ENCODE data around the gene UTF1.
"Not testable (repeated sequence)": the region's sequence is repeated elsewhere in the genome, so short reads cannot be mapped to it uniquely, and the experiment has no call there.

The UTF1 gene

DNA sequence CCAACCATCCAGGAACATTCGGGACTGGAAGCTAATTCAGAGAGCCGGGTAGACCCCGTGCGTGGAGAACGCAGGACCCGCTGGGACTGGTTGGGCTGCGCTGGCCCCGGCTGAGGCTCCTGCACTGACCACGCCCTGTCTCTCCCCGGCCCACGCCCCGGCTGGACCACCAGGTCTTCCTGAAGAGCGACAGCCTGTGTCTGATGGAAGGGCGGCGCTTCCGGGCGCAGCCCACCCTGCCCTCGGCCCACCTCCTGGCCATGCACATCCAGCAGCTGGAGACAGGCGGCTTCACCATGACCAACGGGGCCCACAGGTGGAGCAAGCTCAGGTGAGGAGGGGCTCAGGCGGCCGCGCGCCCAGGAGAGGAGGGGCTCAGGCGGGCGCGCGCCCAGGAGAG is 10.2 kb upstream of the UTF1 start:
- H3K4me3 ChIP-seq (ENCODE audit: low read depth, low read length): no peak overlapping the region
- TF ChIP-seq, protein P1, sequence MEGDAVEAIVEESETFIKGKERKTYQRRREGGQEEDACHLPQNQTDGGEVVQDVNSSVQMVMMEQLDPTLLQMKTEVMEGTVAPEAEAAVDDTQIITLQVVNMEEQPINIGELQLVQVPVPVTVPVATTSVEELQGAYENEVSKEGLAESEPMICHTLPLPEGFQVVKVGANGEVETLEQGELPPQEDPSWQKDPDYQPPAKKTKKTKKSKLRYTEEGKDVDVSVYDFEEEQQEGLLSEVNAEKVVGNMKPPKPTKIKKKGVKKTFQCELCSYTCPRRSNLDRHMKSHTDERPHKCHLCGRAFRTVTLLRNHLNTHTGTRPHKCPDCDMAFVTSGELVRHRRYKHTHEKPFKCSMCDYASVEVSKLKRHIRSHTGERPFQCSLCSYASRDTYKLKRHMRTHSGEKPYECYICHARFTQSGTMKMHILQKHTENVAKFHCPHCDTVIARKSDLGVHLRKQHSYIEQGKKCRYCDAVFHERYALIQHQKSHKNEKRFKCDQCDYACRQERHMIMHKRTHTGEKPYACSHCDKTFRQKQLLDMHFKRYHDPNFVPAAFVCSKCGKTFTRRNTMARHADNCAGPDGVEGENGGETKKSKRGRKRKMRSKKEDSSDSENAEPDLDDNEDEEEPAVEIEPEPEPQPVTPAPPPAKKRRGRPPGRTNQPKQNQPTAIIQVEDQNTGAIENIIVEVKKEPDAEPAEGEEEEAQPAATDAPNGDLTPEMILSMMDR (IDR thresholded peaks at IDR 0.05; ENCODE audit: insufficient read depth, low read depth, low read length, missing control alignments): no peak
- DNase-seq (ENCODE audit: low read depth): no peak

GRCh38 chr10:133221331-133221730 is 8.7 kb upstream of the UTF1 start:
- no peak for DNase-seq (ENCODE audit: low read depth)
- H3K4me3 ChIP-seq (ENCODE audit: low read depth, low read length): no peak overlapping the region
- TF ChIP-seq, protein P1 (IDR thresholded peaks at IDR 0.05; ENCODE audit: insufficient read depth, low read depth, low read length, missing control alignments): no peak

DNA sequence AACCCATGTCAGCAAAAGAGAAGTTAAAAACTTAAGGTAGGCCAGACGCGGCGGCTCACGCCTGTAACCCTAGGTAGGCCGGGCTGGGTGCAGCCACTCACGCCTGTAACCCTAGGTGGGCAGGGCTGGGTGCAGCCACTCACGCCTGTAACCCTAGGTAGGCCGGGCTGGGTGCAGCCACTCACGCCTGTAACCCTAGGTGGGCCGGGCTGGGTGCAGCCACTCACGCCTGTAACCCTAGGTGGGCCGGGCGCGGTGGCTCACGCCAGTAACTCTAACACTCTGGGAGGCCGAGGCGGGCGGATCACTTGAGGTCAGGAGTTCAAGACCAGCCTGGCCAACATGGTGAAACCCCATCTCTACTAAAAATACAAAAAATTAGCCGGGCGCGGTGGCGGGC is 8.3 kb upstream of the UTF1 start:
- DNase-seq (ENCODE audit: low read depth): not testable (repeated sequence)

GRCh38 chr10:133224076-133224475 is 5.9 kb upstream of the UTF1 start:
- no peak for DNase-seq (ENCODE audit: low read depth)
- H3K4me3 ChIP-seq (ENCODE audit: low read depth, low read length): no peak overlapping the region
- TF ChIP-seq, protein P1 (IDR thresholded peaks at IDR 0.05; ENCODE audit: insufficient read depth, low read depth, low read length, missing control alignments): no peak

More for the DNA sequence above, 8.3 kb upstream of the UTF1 start:
- H3K4me3 ChIP-seq (ENCODE audit: low read depth, low read length): not testable (repeated sequence)

DNA sequence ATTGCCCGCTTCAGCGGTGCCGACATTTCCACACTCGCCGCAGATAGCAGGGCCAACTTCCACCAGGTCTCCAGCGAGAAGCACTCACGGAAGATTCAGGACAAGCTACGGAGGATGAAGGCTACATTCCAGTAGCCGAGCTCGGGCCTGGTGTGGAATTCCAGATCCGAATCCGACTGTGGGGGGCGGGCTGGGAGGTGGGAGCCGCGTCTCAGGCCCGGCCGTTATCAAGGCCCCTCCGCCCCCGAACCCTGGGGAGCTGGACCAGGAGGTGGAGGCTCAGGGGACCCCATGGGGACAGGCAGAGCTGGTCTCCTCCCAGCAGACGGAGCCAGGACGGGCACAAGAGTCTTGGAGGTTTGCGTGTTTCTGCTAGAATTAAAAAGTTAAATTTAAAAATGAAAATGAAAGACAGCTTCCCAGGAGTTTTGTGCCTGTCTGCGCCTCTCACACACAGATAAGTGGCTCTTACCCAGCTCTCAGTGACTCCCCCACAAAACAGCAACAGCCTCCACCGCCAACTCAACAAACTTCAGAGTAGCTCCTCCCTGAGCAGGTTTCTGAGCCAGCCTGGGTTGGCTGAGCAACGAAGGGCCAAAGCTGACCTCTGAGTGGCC is 5.2 kb upstream of the UTF1 start:
- no peak for DNase-seq (ENCODE audit: low read depth)
- TF ChIP-seq, protein P1 (IDR thresholded peaks at IDR 0.05; ENCODE audit: insufficient read depth, low read depth, low read length, missing control alignments): no peak
- H3K4me3 ChIP-seq (ENCODE audit: low read depth, low read length): no peak overlapping the region

GRCh38 chr10:133225707-133226191 is 4.3 kb upstream of the UTF1 start:
- DNase-seq (ENCODE audit: low read depth): no peak
- TF ChIP-seq, protein P1 (IDR thresholded peaks at IDR 0.05; ENCODE audit: insufficient read depth, low read depth, low read length, missing control alignments): no peak

GRCh38 chr10:133226251-133226808 is 3.7 kb upstream of the UTF1 start:
- TF ChIP-seq, protein P1 (IDR thresholded peaks at IDR 0.05; ENCODE audit: insufficient read depth, low read depth, low read length, missing control alignments): no peak
- no peak for DNase-seq (ENCODE audit: low read depth)
- H3K4me3 ChIP-seq (ENCODE audit: low read depth, low read length): no peak overlapping the region

More at GRCh38 chr10:133225707-133226191, 4.3 kb upstream of the UTF1 start:
- H3K4me3 ChIP-seq (ENCODE audit: low read depth, low read length): no peak overlapping the region
